SK-N-SH (cell line): Measurements from ENCODE around the gene PIP4K2C.
A peak's percentile ranks its signal among the peaks of the same experiment; 100 is the strongest.

ENCODE experiments used
- FOXJ3 ChIP-seq: sonication (generic); formaldehyde crosslinking; IDR thresholded peaks from 2 replicates; pipeline ENCODE4 v1.5.1; 2020; ENCODE audit warnings: mild to moderate bottlenecking, missing genetic modification reagents
- JUND ChIP-seq: IDR thresholded peaks from 2 replicates; pipeline ENCODE4 v1.4.0; 2012
- RCOR1 ChIP-seq: fragments of 150-350 bp; IDR thresholded peaks from 2 replicates; pipeline ENCODE4 v1.6.1; 2017; ENCODE audit warnings: antibody characterized with exemption, low read length
- REST ChIP-seq: IDR thresholded peaks from 2 replicates; pipeline ENCODE4 v1.6.1; 2012; ENCODE audit warnings: mild to moderate bottlenecking, low read depth, low read length, moderate library complexity
- RFX5 ChIP-seq: IDR thresholded peaks from 2 replicates; pipeline ENCODE4 v1.6.1; 2012; ENCODE audit warnings: mild to moderate bottlenecking, improper control_type of control experiment, low read length
- TF ChIP-seq, protein P1 (sequence below): fragments of 200-600 bp; sonication (generic); IDR thresholded peaks from 2 replicates; pipeline ENCODE4 v1.6.1; 2017; ENCODE audit warnings: antibody characterized with exemption, mild to moderate bottlenecking, moderate library complexity

- TF ChIP-seq, protein P1, sequence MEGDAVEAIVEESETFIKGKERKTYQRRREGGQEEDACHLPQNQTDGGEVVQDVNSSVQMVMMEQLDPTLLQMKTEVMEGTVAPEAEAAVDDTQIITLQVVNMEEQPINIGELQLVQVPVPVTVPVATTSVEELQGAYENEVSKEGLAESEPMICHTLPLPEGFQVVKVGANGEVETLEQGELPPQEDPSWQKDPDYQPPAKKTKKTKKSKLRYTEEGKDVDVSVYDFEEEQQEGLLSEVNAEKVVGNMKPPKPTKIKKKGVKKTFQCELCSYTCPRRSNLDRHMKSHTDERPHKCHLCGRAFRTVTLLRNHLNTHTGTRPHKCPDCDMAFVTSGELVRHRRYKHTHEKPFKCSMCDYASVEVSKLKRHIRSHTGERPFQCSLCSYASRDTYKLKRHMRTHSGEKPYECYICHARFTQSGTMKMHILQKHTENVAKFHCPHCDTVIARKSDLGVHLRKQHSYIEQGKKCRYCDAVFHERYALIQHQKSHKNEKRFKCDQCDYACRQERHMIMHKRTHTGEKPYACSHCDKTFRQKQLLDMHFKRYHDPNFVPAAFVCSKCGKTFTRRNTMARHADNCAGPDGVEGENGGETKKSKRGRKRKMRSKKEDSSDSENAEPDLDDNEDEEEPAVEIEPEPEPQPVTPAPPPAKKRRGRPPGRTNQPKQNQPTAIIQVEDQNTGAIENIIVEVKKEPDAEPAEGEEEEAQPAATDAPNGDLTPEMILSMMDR: peak; percentile 88
- TF ChIP-seq REST (no peak), FOXJ3 (CRISPR knock-in tag) (no peak), JUND (no peak), RFX5 (no peak), RCOR1 (no peak)
These were observed 30.7 kb downstream of the PIP4K2C start for GRCh38 chr12:57621497-57622292.
